Measurements from ENCODE around the gene EPG5. TPM values are rescaled to one million over a fixed set of nuclear protein-coding genes. Genes with fewer than 3 reads are reported as not detected.

Gene EPG5
- polyA plus RNA-seq, 2 of the 4 experiments (the other 2 are of a cell fraction), result 3.8 to 10.7 TPM

GRCh38 chr18:45841060-45841764 lies 125.9 kb downstream of the EPG5 start:
- CTCF ChIA-PET, result interaction anchor here (0.7 kb wide), 1 partner anchor 120 kb away, joined by 3 read pairs; no protein-coding TSS in a partner anchor

GRCh38 chr18:45839414-45840395 lies 127.4 kb downstream of the EPG5 start:
- TF ChIP-seq SMC3 (IDR thresholded peaks at IDR 0.05) (peak; percentile 65), RAD21 (conservative IDR thresholded peaks at IDR 0.05 in 1 of 2, IDR thresholded peaks at IDR 0.05 in 1 of 2) (peak; percentile 59 to 68), ATOH8 (CRISPR knock-in tag; IDR thresholded peaks at IDR 0.05; ENCODE audit: low read depth) (no peak), CTCF (IDR thresholded peaks at IDR 0.05) (peak; percentile 44)
- Histone ChIP-seq H3K27ac (no peak overlapping the region), H3K4me3 (no peak overlapping the region), H3K9me3 (no peaks in the 10 kb centered on the region), H3K4me2 (no peak overlapping the region), H3K4me1 (0 out of 3 replicates have a peak, but pooled peaks cover 2% of the 10 kb centered on the region)
- FAIRE-seq, result no peak
- POLR2A ChIA-PET, result no interaction called here
- 58% methylated on average over 10 of the region's 13 CpGs for WGBS (ENCODE audit: missing lambda C conversion rate)
- ATAC-seq, result peak; percentile 80 to 90
- DNase-seq (ENCODE audit: low read depth in 1 of 2, low spot score in 1 of 2), result peak in 1 of 2 experiments; percentile 63
- CTCF ChIA-PET, result interaction anchor here (0.6 to 3.4 kb wide), 23 partner anchors 9 to 162 kb away, joined by 3 to 76 read pairs (median 4); partner anchors contain the start of gene SLC14A1

More at GRCh38 chr18:45841060-45841764, 125.9 kb downstream of the EPG5 start:
- 87% methylated on average over 17 of the region's 17 CpGs for WGBS (ENCODE audit: missing lambda C conversion rate)
- 0 out of 3 replicates have a peak, but pooled peaks cover 2% of the 10 kb centered on the region for H3K4me1 ChIP-seq
- H3K4me3 ChIP-seq, result no peak overlapping the region
- ATAC-seq (no peak), FAIRE-seq (no peak), DNase-seq (ENCODE audit: low read depth in 1 of 2, low spot score in 1 of 2) (no peak)
- POLR2A ChIA-PET, result no interaction called here
- TF ChIP-seq HMGXB4 (CRISPR knock-in tag; IDR thresholded peaks at IDR 0.05; ENCODE audit: borderline replicate concordance) (no peak), MYC (IDR thresholded peaks at IDR 0.05; ENCODE audit: borderline replicate concordance, low read length) (no peak), MAX (IDR thresholded peaks at IDR 0.05) (no peak), FOSB (CRISPR knock-in tag; IDR thresholded peaks at IDR 0.05) (no peak), HOXB5 (CRISPR knock-in tag; IDR thresholded peaks at IDR 0.05) (no peak), KDM5A (IDR thresholded peaks at IDR 0.05) (no peak), KDM1A (IDR thresholded peaks at IDR 0.05; ENCODE audit: low read depth) (no peak), ZNF302 (CRISPR knock-in tag; IDR thresholded peaks at IDR 0.05) (no peak), HOXA7 (CRISPR knock-in tag; IDR thresholded peaks at IDR 0.05) (no peak), CBX2 (IDR thresholded peaks at IDR 0.05; ENCODE audit: borderline replicate concordance, low read depth) (no peak), RCOR1 (IDR thresholded peaks at IDR 0.05; ENCODE audit: low read depth, low read length) (no peak), JUNB (IDR thresholded peaks at IDR 0.05) (no peak), FOSL2 (IDR thresholded peaks at IDR 0.05) (no peak), FOSL2 (CRISPR knock-in tag; IDR thresholded peaks at IDR 0.05) (no peak), PBX3 (IDR thresholded peaks at IDR 0.05) (no peak), FOXS1 (CRISPR knock-in tag; IDR thresholded peaks at IDR 0.05) (no peak)
- no peak overlapping the region for H3K27ac ChIP-seq
- H3K9me3 ChIP-seq, result no peaks in the 10 kb centered on the region
- no peak overlapping the region for H3K4me2 ChIP-seq

All from A549 (cell line).